GM21381 (cell line): ENCODE results near the gene CTBP1.

ENCODE experiments used
- ATAC-seq: cut with Tn5 transposase; IDR thresholded peaks from one replicate; pipeline ENCODE4 v1.9.1; 2021; ENCODE audit warnings: mild to moderate bottlenecking, moderate library complexity; ENCODE audit not compliant: unreplicated experiment

The CTBP1 gene

GRCh38 chr4:1177274-1178141 is 71.4 kb downstream of the CTBP1 start:
- ATAC-seq = no peak

GRCh38 chr4:1176398-1177273 is 72.3 kb downstream of the CTBP1 start:
- ATAC-seq = no peak

- no peak for ATAC-seq
Measured at GRCh38 chr4:1175635-1176229, 73.2 kb downstream of the CTBP1 start.

- no peak for ATAC-seq
Measured at GRCh38 chr4:1174941-1175634, 73.8 kb downstream of the CTBP1 start.

- ATAC-seq = no peak
Measured at GRCh38 chr4:1172971-1173757, 75.8 kb downstream of the CTBP1 start.

GRCh38 chr4:1172228-1172851 is 76.6 kb downstream of the CTBP1 start, which contains the start of gene SPON2:
Gene SPON2 (minus strand): TSS chr4:1172583.
- no peak for ATAC-seq

GRCh38 chr4:1171311-1172227 is 77.4 kb downstream of the CTBP1 start:
- no peak for ATAC-seq

GRCh38 chr4:1170976-1171310 is 78.0 kb downstream of the CTBP1 start:
- no peak for ATAC-seq

GRCh38 chr4:1170156-1170975 is 78.6 kb downstream of the CTBP1 start:
- no peak for ATAC-seq

- ATAC-seq = no peak
Measured at GRCh38 chr4:1169691-1170096, 79.2 kb downstream of the CTBP1 start.

- no peak for ATAC-seq
Measured at GRCh38 chr4:1169171-1169671, 79.7 kb downstream of the CTBP1 start.

- no peak for ATAC-seq
Measured at GRCh38 chr4:1168191-1169101, 80.5 kb downstream of the CTBP1 start.

- peak; percentile 85 for ATAC-seq
Measured at GRCh38 chr4:1167244-1167949, 81.5 kb downstream of the CTBP1 start.

- no peak for ATAC-seq
Measured at GRCh38 chr4:1166509-1167243, 82.3 kb downstream of the CTBP1 start.

GRCh38 chr4:1164956-1165545 is 83.9 kb downstream of the CTBP1 start:
- no peak for ATAC-seq
